H9 (cell line): ENCODE measurements around the gene KLHL3. TPM values are rescaled to one million over a fixed set of nuclear protein-coding genes. Genes with fewer than 3 reads are reported as not detected.

Source experiments
- DNase-seq: peaks from one replicate; pipeline ENCODE4 v3.0.0-alpha.2; 2017
- H2AFZ ChIP-seq: one replicate; pipeline ENCODE4 v1.6.1; 2013; ENCODE audit warnings: mild to moderate bottlenecking, low read length, control low read depth, moderate library complexity
- H2AK5ac ChIP-seq: 2 replicates; pipeline ENCODE4 v1.6.1; 2013; ENCODE audit warnings: low read length, control low read depth, mixed read lengths; ENCODE audit not compliant: insufficient read length
- H2BK120ac ChIP-seq: one replicate; pipeline ENCODE4 v1.6.1; 2013; ENCODE audit warnings: low read depth, mild to moderate bottlenecking, low read length, control low read depth, inconsistent platforms; ENCODE audit not compliant: poor library complexity, severe bottlenecking
- H2BK12ac ChIP-seq: 2 replicates; pipeline ENCODE4 v1.6.1; 2013; ENCODE audit warnings: low read length, control low read depth, mixed read lengths, low read depth; ENCODE audit not compliant: insufficient read length
- H2BK15ac ChIP-seq: 2 replicates; pipeline ENCODE4 v1.6.1; 2013; ENCODE audit warnings: low read depth, low read length, control low read depth
- H2BK20ac ChIP-seq: one replicate; pipeline ENCODE4 v1.6.1; 2013; ENCODE audit warnings: low read depth, mild to moderate bottlenecking, low read length, control low read depth, inconsistent platforms; ENCODE audit not compliant: poor library complexity, severe bottlenecking
- H2BK5ac ChIP-seq: 2 replicates; pipeline ENCODE4 v1.6.1; 2013; ENCODE audit warnings: low read length, control low read depth, mixed read lengths; ENCODE audit not compliant: insufficient read length
- H3K14ac ChIP-seq: 2 replicates; pipeline ENCODE4 v1.6.1; 2013; ENCODE audit warnings: low read length, control low read depth; ENCODE audit not compliant: insufficient read depth
- H3K18ac ChIP-seq: 2 replicates; pipeline ENCODE4 v1.6.1; 2013; ENCODE audit warnings: low read depth, mild to moderate bottlenecking, mixed read lengths, low read length, control low read depth; ENCODE audit not compliant: insufficient read length
- H3K23ac ChIP-seq: 2 replicates; pipeline ENCODE4 v1.6.1; 2013; ENCODE audit warnings: low read length, control low read depth, mixed read lengths, low read depth; ENCODE audit not compliant: insufficient read length
- H3K23me2 ChIP-seq: 2 replicates; pipeline ENCODE4 v1.6.1; 2013; ENCODE audit warnings: low read depth, mild to moderate bottlenecking, mixed read lengths, low read length, control low read depth; ENCODE audit not compliant: insufficient read length, poor library complexity, severe bottlenecking
- H3K27ac ChIP-seq: 2 replicates; pipeline ENCODE4 v1.5.1; 2013; ENCODE audit warnings: low read length, control low read depth, mixed read lengths, low read depth; ENCODE audit not compliant: insufficient read length
- H3K27me3 ChIP-seq: 2 replicates; pipeline ENCODE4 v1.6.1; 2013; ENCODE audit warnings: low read length, control low read depth, inconsistent platforms; ENCODE audit not compliant: insufficient read depth
- H3K4ac ChIP-seq: 2 replicates; pipeline ENCODE4 v1.6.1; 2013; ENCODE audit warnings: low read depth, mild to moderate bottlenecking, control low read depth, inconsistent platforms, low read length, moderate library complexity
- H3K4me1 ChIP-seq: 2 replicates; pipeline ENCODE4 v1.6.1; 2013; ENCODE audit warnings: low read length, control low read depth, inconsistent platforms; ENCODE audit not compliant: insufficient read depth
- H3K4me2 ChIP-seq: 2 replicates; pipeline ENCODE4 v1.6.1; 2013; ENCODE audit warnings: low read length, control low read depth, mixed read lengths; ENCODE audit not compliant: insufficient read length, insufficient read depth
- H3K56ac ChIP-seq: 2 replicates; pipeline ENCODE4 v1.6.1; 2013; ENCODE audit warnings: low read depth, mild to moderate bottlenecking, mixed read lengths, low read length, control low read depth; ENCODE audit not compliant: insufficient read length
- H3K79me1 ChIP-seq: 2 replicates; pipeline ENCODE4 v1.6.1; 2013; ENCODE audit warnings: low read depth, mild to moderate bottlenecking, moderate library complexity, low read length, control low read depth, inconsistent platforms; ENCODE audit not compliant: insufficient read depth, poor library complexity, severe bottlenecking
- H3K79me2 ChIP-seq: 2 replicates; pipeline ENCODE4 v1.6.1; 2013; ENCODE audit warnings: low read length, control low read depth, inconsistent platforms; ENCODE audit not compliant: insufficient read depth
- H3K9ac ChIP-seq: 2 replicates; pipeline ENCODE4 v1.6.1; 2013; ENCODE audit warnings: low read length, control low read depth, mixed read lengths; ENCODE audit not compliant: insufficient read length; ENCODE audit errors: extremely low read depth
- H3K9me3 ChIP-seq: one replicate; pipeline ENCODE4 v1.6.1; 2013; ENCODE audit warnings: low read depth, low read length, inconsistent platforms; ENCODE audit not compliant: control insufficient read depth
- H3T11ph ChIP-seq: one replicate; pipeline ENCODE4 v1.6.1; 2013; ENCODE audit warnings: mild to moderate bottlenecking, low read length, control low read depth, inconsistent platforms
- H4K20me1 ChIP-seq: one replicate; pipeline ENCODE4 v1.6.1; 2013; ENCODE audit not compliant: control insufficient read depth, insufficient read length, insufficient read depth
- H4K5ac ChIP-seq: 2 replicates; pipeline ENCODE4 v1.6.1; 2013; ENCODE audit warnings: low read depth, mild to moderate bottlenecking, mixed read lengths, low read length, control low read depth; ENCODE audit not compliant: insufficient read length
- H4K8ac ChIP-seq: replicated peaks from 2 replicates; pipeline ENCODE4 v1.6.1; 2013; ENCODE audit warnings: low read length, control low read depth, mixed read lengths, low read depth; ENCODE audit not compliant: insufficient read length
- H4K91ac ChIP-seq: 2 replicates; pipeline ENCODE4 v1.6.1; 2013; ENCODE audit warnings: low read depth, mild to moderate bottlenecking, moderate library complexity, mixed read lengths, low read length, control low read depth; ENCODE audit not compliant: insufficient read length
- H3K27ac Mint-ChIP-seq, 3 experiments: 2 replicates in 2 of 3; 3 replicates in 1 of 3; pipeline ENCODE4 v1.8.0; 2020 to 2021; ENCODE audit warnings: mixed read lengths in 3 of 3, mild to moderate bottlenecking in 1 of 3, moderate library complexity in 1 of 3
- H3K27me3 Mint-ChIP-seq: 2 replicates; pipeline ENCODE4 v1.8.0; 2021; ENCODE audit warnings: low read depth, mild to moderate bottlenecking, moderate library complexity, mixed read lengths
- H3K36me3 Mint-ChIP-seq, 3 experiments: 2 replicates in 2 of 3; 3 replicates in 1 of 3; pipeline ENCODE4 v1.8.0; 2020 to 2021; ENCODE audit warnings: low read depth in 3 of 3, mixed read lengths in 3 of 3; ENCODE audit not compliant: insufficient read depth in 1 of 3
- H3K4me1 Mint-ChIP-seq, 2 experiments: 2 replicates each; pipeline ENCODE4 v1.8.0; 2020; ENCODE audit warnings: mixed read lengths in 2 of 2
- H3K4me3 Mint-ChIP-seq, 2 experiments: 2 replicates in 1 of 2; 3 replicates in 1 of 2; pipeline ENCODE4 v1.8.0; 2020 to 2021; ENCODE audit warnings: mild to moderate bottlenecking in 2 of 2, mixed read lengths in 2 of 2, moderate library complexity in 1 of 2
- H3K9me3 Mint-ChIP-seq, 2 experiments: 2 replicates in 1 of 2; 3 replicates in 1 of 2; pipeline ENCODE4 v1.8.0; 2020; ENCODE audit warnings: mild to moderate bottlenecking in 2 of 2, mixed read lengths in 2 of 2, moderate library complexity in 1 of 2
- CTCF ChIP-seq: fragments of 200-600 bp; sonication (generic); conservative IDR thresholded peaks from 3 replicates; pipeline ENCODE4 v1.8.0; 2021; ENCODE audit warnings: antibody characterized with exemption, mild to moderate bottlenecking
- WGBS: extraction: QIAGEN DNeasy Blood & Tissue Kit; methylation state at CpG from one replicate; pipeline ENCODE4 v1.1.7; 2013; ENCODE audit warnings: missing lambda C conversion rate, low lambda C conversion rate, mixed read lengths; ENCODE audit not compliant: insufficient read length; ENCODE audit errors: extremely low coverage; 5-methylcytosine and 5-hydroxymethylcytosine counted together
- total RNA-seq: library from RNA; stranded (reverse); gene quantifications from 2 replicates; pipeline ENCODE4 v1.2.1, GENCODE V29; 2021

KLHL3 gene
- total RNA-seq, 1 experiment from 2014 or later = 12.8 TPM

- Histone ChIP-seq H3K56ac (no peak overlapping the region), H3K79me2 (no peaks in the 10 kb centered on the region), H3T11ph (no peak overlapping the region), H3K18ac (no peak overlapping the region), H4K8ac (no peak overlapping the region), H2BK15ac (no peak overlapping the region), H4K91ac (no peak overlapping the region), H3K23me2 (no peaks in the 10 kb centered on the region), H3K27ac (no peak overlapping the region), H3K4me2 (no peak overlapping the region), H3K9ac (no peak overlapping the region), H2BK12ac (no peak overlapping the region), H3K9me3 (no peaks in the 10 kb centered on the region), H2AK5ac (no peak overlapping the region), H3K14ac (no peak overlapping the region), H2BK120ac (no peak overlapping the region), H4K5ac (no peak overlapping the region), H2BK5ac (no peak overlapping the region), H3K4ac (no peak overlapping the region), H2AFZ (no peak overlapping the region), H4K20me1 (no peaks in the 10 kb centered on the region), H3K23ac (no peak overlapping the region), H3K4me1 (no peaks in the 10 kb centered on the region), H3K79me1 (no peaks in the 10 kb centered on the region), H3K27me3 (no peaks in the 10 kb centered on the region), H2BK20ac (no peak overlapping the region)
- H3K27ac Mint-ChIP-seq = no peak overlapping the region
- no peaks in the 10 kb centered on the region for H3K27me3 Mint-ChIP-seq
- no peaks in the 10 kb centered on the region for H3K4me1 Mint-ChIP-seq
- TF ChIP-seq CTCF = no peak
- WGBS = no CpG with 5 or more reads among the region's 2 CpGs
- H3K9me3 Mint-ChIP-seq = no peaks in the 10 kb centered on the region
- no peak overlapping the region for H3K4me3 Mint-ChIP-seq
- DNase-seq = no peak
- H3K36me3 Mint-ChIP-seq = peaks cover 5 to 25% (median 13%) of the 10 kb centered on the region in 3 experiments; a peak in 5 of 7 replicates
Observed at GRCh38 chr5:137706841-137707240, 29.0 kb downstream of the KLHL3 start.
